HepG2 (cell line): Measurements from ENCODE around the gene FAM117B.

Source experiments
- CENPX ChIP-seq: sonication (generic); formaldehyde crosslinking; IDR thresholded peaks from 2 replicates; pipeline ENCODE4 v1.9.0; 2021; ENCODE audit warnings: mild to moderate bottlenecking, missing genetic modification reagents, moderate library complexity
- ETV6 ChIP-seq: sonication (generic); formaldehyde crosslinking; conservative IDR thresholded peaks from 2 replicates; pipeline ENCODE4 v1.4.0; 2020; ENCODE audit warnings: missing genetic modification reagents
- HMG20A ChIP-seq: IDR thresholded peaks from 2 replicates; pipeline ENCODE4 v1.6.1; 2016; ENCODE audit warnings: borderline replicate concordance
- MLXIP ChIP-seq: sonication (generic); formaldehyde crosslinking; IDR thresholded peaks from 2 replicates; pipeline ENCODE4 v1.9.0; 2021; ENCODE audit warnings: missing genetic modification reagents, borderline replicate concordance
- MYC ChIP-seq: sonication (generic); formaldehyde crosslinking; IDR thresholded peaks from 2 replicates; pipeline ENCODE4 v1.9.0; 2021; ENCODE audit warnings: missing genetic modification reagents, borderline replicate concordance
- NR2C2 ChIP-seq: sonication (generic); formaldehyde crosslinking; IDR thresholded peaks from 2 replicates; pipeline ENCODE4 v1.4.0; 2020; ENCODE audit warnings: missing genetic modification reagents, mild to moderate bottlenecking, moderate library complexity, borderline replicate concordance
- SP1 ChIP-seq, 2 experiments: fragments of 450-650 bp in 1 of 2; sonication (generic) in 1 of 2; formaldehyde crosslinking in 1 of 2; IDR thresholded peaks; 2 replicates each; pipeline versions ENCODE4 v1.4.0 to v1.6.1; 2016 to 2020; ENCODE audit warnings: missing genetic modification reagents in 1 of 2

- TF ChIP-seq ETV6: no peak
- TF ChIP-seq HMG20A (CRISPR knock-in tag): no peak
- TF ChIP-seq MYC: no peak
- TF ChIP-seq SP1 (IDR thresholded peaks at IDR 0.05): no peak
- TF ChIP-seq SP1 (CRISPR knock-in tag; IDR thresholded peaks at IDR 0.05): no peak
- no peak for TF ChIP-seq NR2C2
- TF ChIP-seq MLXIP: no peak
- no peak for TF ChIP-seq CENPX (CRISPR knock-in tag)
These were observed 54.7 kb downstream of the FAM117B start for GRCh38 chr2:202689459-202689858.
